Keratinocyte (primary cell): ENCODE results near the gene TCF7.

Experiments
- EZH2 ChIP-seq: IDR thresholded peaks from one replicate; pipeline ENCODE4 v1.6.1; 2012; ENCODE audit warnings: inconsistent platforms, mild to moderate bottlenecking, low read length, moderate library complexity
- TF ChIP-seq, protein P1 (sequence below), 3 experiments: IDR thresholded peaks in 1 of 3; conservative IDR thresholded peaks in 1 of 3; optimal IDR thresholded peaks in 1 of 3; 2 replicates in 2 of 3; 3 replicates in 1 of 3; pipeline versions ENCODE3 to v1.5.1; 2011; ENCODE audit warnings: low read length in 3 of 3, mild to moderate bottlenecking in 3 of 3, moderate library complexity in 2 of 3, control low read depth in 1 of 3, inconsistent platforms in 1 of 3; ENCODE audit not compliant: insufficient read depth in 2 of 3; ENCODE audit errors: extremely low read depth in 1 of 3

DNA sequence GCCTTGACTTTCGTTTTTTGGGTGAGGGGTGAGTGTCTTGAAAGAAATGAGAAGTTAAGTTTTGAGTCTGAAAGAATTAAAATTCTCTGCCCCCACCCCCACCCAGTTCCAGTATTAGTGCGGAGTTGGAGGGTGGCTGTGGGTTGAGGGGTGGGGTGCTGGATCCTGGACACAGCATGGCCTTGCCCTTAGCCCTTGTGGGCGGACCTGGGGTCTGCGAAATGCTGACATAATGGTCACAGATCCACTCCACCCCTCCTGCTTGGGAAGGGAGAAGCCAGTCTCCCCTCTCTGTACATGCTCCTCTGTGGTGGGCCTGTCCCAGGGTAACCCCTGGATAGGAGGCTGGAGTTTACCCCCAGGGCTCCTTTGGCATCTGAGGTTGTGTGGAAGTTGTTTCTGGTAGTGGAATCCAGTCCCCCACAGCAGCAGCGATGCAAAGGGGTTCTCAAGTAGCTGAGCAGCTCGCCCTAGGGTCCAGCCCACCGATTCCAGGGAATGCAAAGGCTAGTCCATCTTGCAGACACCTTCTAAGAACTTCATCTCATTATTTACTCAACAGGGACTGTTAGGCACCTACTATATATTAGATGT lies 42.8 kb upstream of the TCF7 start:
- TF ChIP-seq, protein P1, sequence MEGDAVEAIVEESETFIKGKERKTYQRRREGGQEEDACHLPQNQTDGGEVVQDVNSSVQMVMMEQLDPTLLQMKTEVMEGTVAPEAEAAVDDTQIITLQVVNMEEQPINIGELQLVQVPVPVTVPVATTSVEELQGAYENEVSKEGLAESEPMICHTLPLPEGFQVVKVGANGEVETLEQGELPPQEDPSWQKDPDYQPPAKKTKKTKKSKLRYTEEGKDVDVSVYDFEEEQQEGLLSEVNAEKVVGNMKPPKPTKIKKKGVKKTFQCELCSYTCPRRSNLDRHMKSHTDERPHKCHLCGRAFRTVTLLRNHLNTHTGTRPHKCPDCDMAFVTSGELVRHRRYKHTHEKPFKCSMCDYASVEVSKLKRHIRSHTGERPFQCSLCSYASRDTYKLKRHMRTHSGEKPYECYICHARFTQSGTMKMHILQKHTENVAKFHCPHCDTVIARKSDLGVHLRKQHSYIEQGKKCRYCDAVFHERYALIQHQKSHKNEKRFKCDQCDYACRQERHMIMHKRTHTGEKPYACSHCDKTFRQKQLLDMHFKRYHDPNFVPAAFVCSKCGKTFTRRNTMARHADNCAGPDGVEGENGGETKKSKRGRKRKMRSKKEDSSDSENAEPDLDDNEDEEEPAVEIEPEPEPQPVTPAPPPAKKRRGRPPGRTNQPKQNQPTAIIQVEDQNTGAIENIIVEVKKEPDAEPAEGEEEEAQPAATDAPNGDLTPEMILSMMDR (optimal IDR thresholded peaks at IDR 0.05 in 1 of 3, IDR thresholded peaks at IDR 0.05 in 1 of 3, conservative IDR thresholded peaks at IDR 0.05 in 1 of 3; ENCODE audit: extremely low read depth in 1 of 3, insufficient read depth in 2 of 3, low read length in 3 of 3): no peak
- no peak for TF ChIP-seq EZH2
